Naive B cell (primary cell): Measurements from ENCODE around the gene KCNK17. TPM values are rescaled to one million over a fixed set of nuclear protein-coding genes. Genes with fewer than 3 reads are reported as not detected.

ENCODE experiments used
- ATAC-seq, 2 donors: fragments of 150-1000 bp; cut with Tn5 transposase; 2 replicates each; pipeline ENCODE4 v1.10.0; 2021; ENCODE audit warnings: low read depth in 2 of 2, mild to moderate bottlenecking in 2 of 2, moderate library complexity in 2 of 2
- DNase-seq: peaks from one replicate; pipeline ENCODE4 v3.0.0; 2022
- H3K27ac Mint-ChIP-seq, 6 donors: one replicate each; pipeline ENCODE4 v1.8.0; 2020 to 2022; ENCODE audit warnings: mild to moderate bottlenecking in 6 of 6, mixed read lengths in 6 of 6, moderate library complexity in 5 of 6, inconsistent platforms in 2 of 6
- H3K27me3 Mint-ChIP-seq, 3 donors: one replicate each; pipeline ENCODE4 v1.8.0; 2021 to 2022; ENCODE audit warnings: mixed read lengths in 3 of 3, mild to moderate bottlenecking in 1 of 3
- H3K36me3 Mint-ChIP-seq, 2 donors: one replicate each; pipeline ENCODE4 v1.8.0; 2020 to 2022; ENCODE audit warnings: mixed read lengths in 2 of 2, inconsistent platforms in 1 of 2, mild to moderate bottlenecking in 1 of 2
- H3K4me1 Mint-ChIP-seq, 3 donors: one replicate each; pipeline ENCODE4 v1.8.0; 2020 to 2022; ENCODE audit warnings: mixed read lengths in 3 of 3, inconsistent platforms in 1 of 3, mild to moderate bottlenecking in 1 of 3, moderate library complexity in 1 of 3
- H3K4me3 Mint-ChIP-seq, 8 donors: one replicate each; pipeline ENCODE4 v1.8.0; 2020 to 2022; ENCODE audit warnings: mild to moderate bottlenecking in 8 of 8, mixed read lengths in 8 of 8, moderate library complexity in 8 of 8, inconsistent platforms in 2 of 8
- H3K9me3 Mint-ChIP-seq, 7 donors: one replicate each; pipeline ENCODE4 v1.8.0; 2020 to 2022; ENCODE audit warnings: mixed read lengths in 7 of 7, mild to moderate bottlenecking in 5 of 7, inconsistent platforms in 2 of 7, moderate library complexity in 1 of 7
- polyA plus RNA-seq, 6 donors: library from polyadenylated mRNA; unstranded; fragments of 300-500 nt; fragmentation: Illumina TruSeq; gene quantifications; one replicate each; pipeline ENCODE4 v1.2.3, GENCODE V29; 2021; ENCODE audit warnings: low read depth in 6 of 6

KCNK17 gene
- polyA plus RNA-seq, 6 donors from 2014 or later = not detected

GRCh38 chr6:39268721-39269120 lies 45.5 kb downstream of the KCNK17 start:
- Mint-ChIP-seq H3K9me3 (no peaks in the 10 kb centered on the region), H3K36me3 (peaks cover 0 to 4% of the 10 kb centered on the region in 2 donors), H3K27me3 (peaks cover 13 to 29% (median 19%) of the 10 kb centered on the region in 3 donors), H3K4me3 (no peak overlapping the region), H3K27ac (peak overlapping the region in 1 of 6 donors; percentile 21), H3K4me1 (peaks cover 0 to 2% (median 0%) of the 10 kb centered on the region in 3 donors)
- no peak for DNase-seq
- no peak for ATAC-seq

DNA sequence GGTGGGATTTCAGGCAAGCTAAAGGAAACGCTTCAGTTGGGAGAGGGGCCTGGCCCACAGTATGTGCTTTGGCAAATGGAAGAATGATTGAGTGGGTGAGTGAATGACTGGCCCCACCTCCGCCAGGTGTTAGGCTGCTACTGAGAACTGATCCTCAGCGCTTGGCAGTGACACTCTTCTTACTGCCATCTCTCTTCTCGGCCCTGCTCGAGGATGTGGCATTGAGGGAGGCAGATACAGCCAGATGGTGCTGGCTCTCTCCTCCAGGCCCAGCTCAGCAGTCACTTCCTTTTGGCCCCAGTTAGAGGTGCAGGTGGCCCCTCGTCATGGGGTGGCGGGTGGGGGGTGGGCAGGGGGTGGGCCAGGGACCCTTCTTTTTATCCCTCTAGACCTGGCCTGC lies 46.0 kb downstream of the KCNK17 start:
- peaks cover 0 to 4% of the 10 kb centered on the region in 2 donors for H3K36me3 Mint-ChIP-seq
- ATAC-seq = no peak
- peak overlapping the region in 1 of 6 donors; percentile 65 for H3K27ac Mint-ChIP-seq
- H3K27me3 Mint-ChIP-seq = peaks cover 11 to 25% (median 15%) of the 10 kb centered on the region in 3 donors
- no peak overlapping the region for H3K4me3 Mint-ChIP-seq
- DNase-seq = no peak
- no peaks in the 10 kb centered on the region for H3K9me3 Mint-ChIP-seq
- H3K4me1 Mint-ChIP-seq = no peaks in the 10 kb centered on the region

- H3K27ac Mint-ChIP-seq = peak overlapping the region in 1 of 6 donors; percentile 5
- no peak overlapping the region for H3K4me3 Mint-ChIP-seq
- no peak for ATAC-seq
- H3K36me3 Mint-ChIP-seq = peaks cover 0 to 4% of the 10 kb centered on the region in 2 donors
- H3K27me3 Mint-ChIP-seq = peaks cover 11 to 23% (median 21%) of the 10 kb centered on the region in 3 donors
- DNase-seq = no peak
- no peaks in the 10 kb centered on the region for H3K9me3 Mint-ChIP-seq
- no peaks in the 10 kb centered on the region for H3K4me1 Mint-ChIP-seq
These were observed 47.4 kb downstream of the KCNK17 start for GRCh38 chr6:39266782-39267355.

DNA sequence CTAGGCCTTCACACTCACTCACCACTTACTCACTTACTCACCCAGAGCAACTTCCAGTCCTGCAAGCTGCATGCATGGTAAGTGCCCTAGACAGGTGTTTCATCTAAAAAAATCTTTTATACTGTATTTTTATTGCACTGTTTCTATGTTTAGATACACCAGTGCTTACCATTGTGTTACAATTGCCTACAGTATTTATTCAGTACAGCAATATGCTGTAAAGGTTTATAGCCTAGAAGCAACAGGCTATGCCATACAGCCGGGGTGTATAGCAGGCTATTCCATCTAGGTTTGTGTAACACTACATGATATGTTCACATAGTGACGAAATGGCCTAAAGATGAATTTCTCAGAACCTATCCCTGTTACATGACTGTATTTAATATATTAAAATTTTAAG lies 47.8 kb downstream of the KCNK17 start:
- H3K9me3 Mint-ChIP-seq = no peaks in the 10 kb centered on the region
- peaks cover 11 to 28% (median 26%) of the 10 kb centered on the region in 3 donors for H3K27me3 Mint-ChIP-seq
- DNase-seq = no peak
- H3K4me1 Mint-ChIP-seq = no peaks in the 10 kb centered on the region
- ATAC-seq = no peak
- no peak overlapping the region for H3K4me3 Mint-ChIP-seq
- peaks cover 0 to 4% of the 10 kb centered on the region in 2 donors for H3K36me3 Mint-ChIP-seq
- H3K27ac Mint-ChIP-seq = no peak overlapping the region

DNA sequence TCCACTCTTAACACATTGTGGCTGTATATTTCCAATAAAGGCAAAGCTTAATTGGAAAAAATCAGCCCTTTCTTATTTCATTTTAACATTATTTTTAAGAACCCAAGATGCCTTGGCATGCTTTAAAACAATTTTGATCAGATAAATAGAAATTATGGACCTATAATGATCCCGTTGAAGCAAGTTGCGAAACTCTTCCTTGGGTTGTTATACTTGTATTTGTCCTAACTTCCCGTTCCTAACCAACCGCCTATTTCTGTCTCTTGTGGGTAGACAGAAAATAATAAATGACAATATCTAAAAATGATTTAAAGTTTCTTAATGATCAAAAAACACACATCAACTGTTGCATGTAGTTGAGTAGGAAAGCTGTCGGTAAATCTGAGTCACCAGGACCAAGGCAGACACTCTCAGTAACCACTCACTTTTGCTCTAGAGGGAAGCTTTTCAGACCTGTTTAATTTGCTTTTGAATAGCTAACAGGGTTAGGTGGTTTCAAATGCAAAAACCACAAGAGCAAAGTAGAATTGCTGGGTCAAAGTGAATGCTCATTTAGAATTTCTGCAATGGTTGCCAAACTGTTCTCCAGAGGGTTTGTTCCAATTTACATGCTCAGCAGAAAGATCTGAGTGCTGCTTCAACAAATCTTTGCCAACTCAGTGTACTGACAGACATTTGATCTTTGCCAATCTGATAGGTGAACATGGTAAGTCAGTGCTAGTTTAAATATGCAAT lies 50.7 kb downstream of the KCNK17 start:
- H3K27me3 Mint-ChIP-seq = peaks cover 20 to 51% (median 49%) of the 10 kb centered on the region in 3 donors
- ATAC-seq (no peak), DNase-seq (no peak)
- no peaks in the 10 kb centered on the region for H3K9me3 Mint-ChIP-seq
- H3K27ac Mint-ChIP-seq = no peak overlapping the region
- no peak overlapping the region for H3K4me3 Mint-ChIP-seq
- H3K36me3 Mint-ChIP-seq = peaks cover 0 to 4% of the 10 kb centered on the region in 2 donors
- no peaks in the 10 kb centered on the region for H3K4me1 Mint-ChIP-seq

GRCh38 chr6:39261751-39262150 lies 52.5 kb downstream of the KCNK17 start:
- H3K9me3 Mint-ChIP-seq = no peaks in the 10 kb centered on the region
- peaks cover 0 to 4% of the 10 kb centered on the region in 2 donors for H3K36me3 Mint-ChIP-seq
- DNase-seq = no peak
- no peak for ATAC-seq
- peaks cover 28 to 49% (median 44%) of the 10 kb centered on the region in 3 donors for H3K27me3 Mint-ChIP-seq
- H3K4me1 Mint-ChIP-seq = no peaks in the 10 kb centered on the region
- H3K4me3 Mint-ChIP-seq = no peak overlapping the region
- H3K27ac Mint-ChIP-seq = no peak overlapping the region

- no peak for ATAC-seq
- H3K36me3 Mint-ChIP-seq = peaks cover 0 to 4% of the 10 kb centered on the region in 2 donors
- H3K9me3 Mint-ChIP-seq = no peaks in the 10 kb centered on the region
These were observed 53.3 kb downstream of the KCNK17 start for GRCh38 chr6:39260953-39261352.

DNA sequence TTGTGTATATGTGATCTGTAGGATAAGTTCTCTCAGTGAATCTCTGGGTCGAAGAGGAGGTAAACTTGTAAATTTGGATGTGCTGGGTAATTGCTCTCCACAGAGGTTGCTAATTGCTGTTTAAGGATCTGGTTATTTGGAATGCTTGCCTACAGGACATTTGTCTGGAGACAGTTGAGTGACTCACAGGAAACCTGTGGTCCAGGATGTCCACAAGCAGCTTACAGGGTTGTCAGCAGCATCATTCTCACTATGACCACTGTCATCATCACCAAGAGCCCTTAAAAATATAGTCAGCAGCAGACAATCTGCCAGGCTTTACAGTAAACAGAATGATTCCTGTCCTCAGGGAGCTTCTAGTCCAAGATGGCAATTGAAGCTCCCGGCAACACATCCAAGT lies 53.8 kb downstream of the KCNK17 start:
- Mint-ChIP-seq H3K36me3 (peaks cover 0 to 4% of the 10 kb centered on the region in 2 donors), H3K4me1 (no peaks in the 10 kb centered on the region), H3K4me3 (no peak overlapping the region), H3K27ac (no peak overlapping the region), H3K27me3 (peaks cover 28 to 47% (median 46%) of the 10 kb centered on the region in 3 donors), H3K9me3 (no peaks in the 10 kb centered on the region)
- no peak for ATAC-seq
- no peak for DNase-seq

More at GRCh38 chr6:39260953-39261352, 53.3 kb downstream of the KCNK17 start:
- Mint-ChIP-seq H3K27me3 (peaks cover 28 to 47% (median 46%) of the 10 kb centered on the region in 3 donors), H3K4me3 (no peak overlapping the region), H3K27ac (no peak overlapping the region), H3K4me1 (no peaks in the 10 kb centered on the region)
- no peak for DNase-seq

DNA sequence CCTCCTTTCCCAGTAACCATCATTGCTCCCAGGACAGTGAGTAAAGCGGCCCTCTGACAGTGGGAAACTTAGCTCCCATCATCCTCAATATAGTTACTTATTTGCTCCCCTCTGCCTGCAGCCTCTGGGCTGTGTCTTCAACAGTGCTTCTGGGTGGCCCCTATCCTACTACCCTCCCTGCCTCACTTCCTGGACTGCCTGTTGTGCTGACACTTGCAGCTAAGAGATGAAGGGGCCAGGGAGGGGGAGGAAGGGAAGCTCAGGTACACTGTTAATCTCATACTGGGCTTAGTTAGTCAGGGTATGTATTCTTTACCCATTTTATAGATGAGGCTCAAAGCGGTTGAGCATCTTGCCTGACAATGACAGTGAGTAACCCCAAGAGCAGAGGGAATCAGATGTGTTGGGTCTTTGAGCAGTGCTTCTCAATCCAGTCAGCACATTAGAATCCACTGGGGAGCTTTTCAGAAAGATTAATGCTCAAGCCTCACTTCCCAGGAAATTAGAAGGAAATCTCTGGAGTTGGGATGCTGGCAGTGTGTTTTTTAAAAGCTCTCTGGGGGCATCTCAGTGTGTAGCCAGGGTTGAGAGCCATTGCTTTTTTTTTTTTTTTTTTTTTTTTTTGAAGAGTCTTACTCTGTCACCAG lies 57.8 kb downstream of the KCNK17 start:
- DNase-seq (no peak), ATAC-seq (no peak)
- H3K4me1 Mint-ChIP-seq = no peaks in the 10 kb centered on the region
- no peaks in the 10 kb centered on the region for H3K36me3 Mint-ChIP-seq
- H3K4me3 Mint-ChIP-seq = no peak overlapping the region
- H3K27me3 Mint-ChIP-seq = peaks cover 40 to 69% (median 52%) of the 10 kb centered on the region in 3 donors
- peak overlapping the region in 1 of 6 donors; percentile 17 for H3K27ac Mint-ChIP-seq
- peaks cover 0 to 11% (median 2%) of the 10 kb centered on the region in 7 donors for H3K9me3 Mint-ChIP-seq

GRCh38 chr6:39254999-39255535 lies 59.2 kb downstream of the KCNK17 start:
- Mint-ChIP-seq H3K9me3 (peaks cover 0 to 11% (median 2%) of the 10 kb centered on the region in 7 donors), H3K4me1 (no peaks in the 10 kb centered on the region), H3K36me3 (no peaks in the 10 kb centered on the region), H3K4me3 (no peak overlapping the region), H3K27me3 (peaks cover 38 to 67% (median 39%) of the 10 kb centered on the region in 3 donors), H3K27ac (no peak overlapping the region)
- ATAC-seq (no peak), DNase-seq (no peak)

- ATAC-seq (no peak), DNase-seq (no peak)
- Mint-ChIP-seq H3K4me3 (no peak overlapping the region), H3K36me3 (no peaks in the 10 kb centered on the region), H3K27ac (no peak overlapping the region), H3K27me3 (peaks cover 21 to 44% (median 25%) of the 10 kb centered on the region in 3 donors), H3K9me3 (peaks cover 0 to 11% (median 2%) of the 10 kb centered on the region in 7 donors), H3K4me1 (peaks cover 0 to 5% (median 4%) of the 10 kb centered on the region in 3 donors)
These were observed 62.8 kb downstream of the KCNK17 start for GRCh38 chr6:39251406-39251805.

- Mint-ChIP-seq H3K36me3 (no peaks in the 10 kb centered on the region), H3K4me3 (no peak overlapping the region), H3K9me3 (peaks cover 0 to 11% (median 2%) of the 10 kb centered on the region in 7 donors), H3K27ac (no peak overlapping the region), H3K4me1 (peaks cover 0 to 5% (median 4%) of the 10 kb centered on the region in 3 donors), H3K27me3 (peaks cover 21 to 44% (median 21%) of the 10 kb centered on the region in 3 donors)
- DNase-seq = no peak
- no peak for ATAC-seq
These were observed 63.7 kb downstream of the KCNK17 start for GRCh38 chr6:39250507-39250906.

GRCh38 chr6:39249278-39249677 lies 64.9 kb downstream of the KCNK17 start:
- H3K27me3 Mint-ChIP-seq = peaks cover 16 to 38% (median 17%) of the 10 kb centered on the region in 3 donors
- no peaks in the 10 kb centered on the region for H3K36me3 Mint-ChIP-seq
- ATAC-seq (no peak), DNase-seq (no peak)
- H3K4me1 Mint-ChIP-seq = peaks cover 0 to 5% (median 4%) of the 10 kb centered on the region in 3 donors
- peaks cover 0 to 3% (median 0%) of the 10 kb centered on the region in 7 donors for H3K9me3 Mint-ChIP-seq
- no peak overlapping the region for H3K4me3 Mint-ChIP-seq
- no peak overlapping the region for H3K27ac Mint-ChIP-seq
